CD4-positive, alpha-beta T cell (primary cell): Measurements from ENCODE around the gene ABHD17A. TPM values are rescaled to one million over a fixed set of nuclear protein-coding genes. Genes with fewer than 3 reads are reported as not detected.
"Not testable (repeated sequence)": the region's sequence is repeated elsewhere in the genome, so short reads cannot be mapped to it uniquely, and the experiment has no call there.

ENCODE experiments used
- ATAC-seq: fragments of 200-7000 bp; cut with Tn5 transposase; one replicate; pipeline ENCODE4 v1.10.0; 2022; ENCODE audit warnings: mild to moderate bottlenecking; ENCODE audit not compliant: poor library complexity
- CTCF ChIA-PET: fragments of 350-600 bp; sonication (Branson Sonifier 250); formaldehyde crosslinking; loops from one replicate; lab custom pipeline; 2021; ENCODE audit warnings: antibody characterized with exemption, inconsistent platforms; lab: Charles Lee
- POLR2A ChIA-PET: fragments of 350-600 bp; sonication (Branson Sonifier 250); formaldehyde crosslinking; loops from one replicate; lab custom pipeline; 2021; ENCODE audit warnings: antibody characterized with exemption, inconsistent platforms; lab: Charles Lee
- DNase-seq, 14 experiments: peaks; one replicate each; pipeline ENCODE4 v3.0.0-alpha.2; 2013 to 2020; ENCODE audit warnings: mixed read lengths in 2 of 14
- H3K27ac ChIP-seq, 2 donors: one replicate each; pipeline versions ENCODE4 v1.5.1 to v1.7.0; 2013; ENCODE audit warnings: low read length in 2 of 2, low read depth in 1 of 2, mild to moderate bottlenecking in 1 of 2
- H3K27me3 ChIP-seq, 2 experiments: 1 replicate in 1 of 2; 2 replicates in 1 of 2; pipeline versions ENCODE4 v1.6.1 to v1.7.0; 2013; ENCODE audit warnings: low read length in 2 of 2, control low read depth in 1 of 2, mild to moderate bottlenecking in 1 of 2, moderate library complexity in 1 of 2; ENCODE audit not compliant: insufficient read depth in 2 of 2, control insufficient read depth in 1 of 2
- H3K36me3 ChIP-seq: one replicate; pipeline ENCODE4 v1.6.1; 2013; ENCODE audit warnings: low read length, control low read depth; ENCODE audit not compliant: insufficient read depth
- H3K4me1 ChIP-seq: one replicate; pipeline ENCODE4 v1.6.1; 2013; ENCODE audit warnings: low read length, control low read depth; ENCODE audit not compliant: insufficient read depth
- H3K4me3 ChIP-seq: one replicate; pipeline ENCODE4 v1.5.1; 2013; ENCODE audit warnings: mild to moderate bottlenecking, low read length, moderate library complexity
- H3K9me3 ChIP-seq, 2 experiments: 1 replicate in 1 of 2; 2 replicates in 1 of 2; pipeline versions ENCODE4 v1.6.1 to v1.7.0; 2013; ENCODE audit warnings: low read length in 2 of 2, mild to moderate bottlenecking in 2 of 2, control low read depth in 1 of 2, moderate library complexity in 1 of 2; ENCODE audit not compliant: control insufficient read depth in 1 of 2, insufficient read depth in 1 of 2
- H3K27ac Mint-ChIP-seq: one replicate; pipeline ENCODE4 v1.8.0; 2020; ENCODE audit warnings: mixed read lengths
- H3K27me3 Mint-ChIP-seq: one replicate; pipeline ENCODE4 v1.8.0; 2021; ENCODE audit warnings: mixed read lengths
- H3K36me3 Mint-ChIP-seq: one replicate; pipeline ENCODE4 v1.8.0; 2021; ENCODE audit warnings: low read depth, mixed read lengths
- H3K4me1 Mint-ChIP-seq: one replicate; pipeline ENCODE4 v1.8.0; 2021; ENCODE audit warnings: low read depth, mixed read lengths
- H3K4me3 Mint-ChIP-seq: one replicate; pipeline ENCODE4 v1.8.0; 2020; ENCODE audit warnings: mild to moderate bottlenecking, mixed read lengths
- H3K9me3 Mint-ChIP-seq: one replicate; pipeline ENCODE4 v1.8.0; 2020; ENCODE audit warnings: mixed read lengths
- CTCF ChIP-seq: fragments of 200-600 bp; IDR thresholded peaks from one replicate; pipeline ENCODE4 v1.8.0; 2022; ENCODE audit warnings: antibody characterized with exemption, mild to moderate bottlenecking
- intact Hi-C, 2 experiments: fragments of 100-400 bp; cut with DNase I in 1 of 2; cut with micrococcal nuclease in 1 of 2; formaldehyde crosslinking; loops; one replicate each; pipeline versions ENCODE4 v1.15.1 to v1.9.0; 2023 to 2025; cut with DNase I, micrococcal nuclease
- total RNA-seq, 174 experiments: library from RNA in 2 of 174; stranded (reverse) in 2 of 174; gene quantifications; one replicate each; pipeline ENCODE4 v1.2.3 and lab custom pipeline; 2021 to 2026

Gene ABHD17A
- total RNA-seq, 2 experiments from 2014 or later, result 156 to 172 TPM

GRCh38 chr19:1875646-1876495, 9.4 kb downstream of the ABHD17A start:
- no peak for TF ChIP-seq CTCF
- Mint-ChIP-seq H3K27me3 (no peaks in the 10 kb centered on the region), H3K4me1 (peaks cover 20% of the 10 kb centered on the region), H3K27ac (peak overlapping the region; percentile 91), H3K4me3 (peak overlapping the region; percentile 91), H3K36me3 (peaks cover 31% of the 10 kb centered on the region), H3K9me3 (no peaks in the 10 kb centered on the region)
- Histone ChIP-seq H3K4me3 (peak overlapping the region; percentile 98), H3K27me3 (no peaks in the 10 kb centered on the region), H3K36me3 (peaks cover 34% of the 10 kb centered on the region), H3K9me3 (no peaks in the 10 kb centered on the region), H3K27ac (peak overlapping the region; percentile 90 to 93), H3K4me1 (peaks cover 47% of the 10 kb centered on the region)
- CTCF ChIA-PET, result interaction anchor here (1.5 to 2.7 kb wide), 4 partner anchors 11 to 27 kb away, joined by 3 to 23 read pairs (median 4); no protein-coding TSS in a partner anchor
- intact Hi-C loops, result loop anchor here (1.0 to 2.0 kb wide), 3 partner anchors 9 to 29 kb away; partner anchors contain the start of genes ABHD17A (in 1 of the 2), ADAT3 (in 1 of the 2) and SCAMP4 (in 1 of the 2)
- ATAC-seq, result peak; percentile 83
- POLR2A ChIA-PET, result interaction anchor here (0.7 to 3.4 kb wide), 18 partner anchors 8 to 209 kb away, joined by 3 to 41 read pairs (median 6); partner anchors contain the start of gene ABHD17A
- DNase-seq, result peak; percentile 74 to 95 (median 83)

DNA sequence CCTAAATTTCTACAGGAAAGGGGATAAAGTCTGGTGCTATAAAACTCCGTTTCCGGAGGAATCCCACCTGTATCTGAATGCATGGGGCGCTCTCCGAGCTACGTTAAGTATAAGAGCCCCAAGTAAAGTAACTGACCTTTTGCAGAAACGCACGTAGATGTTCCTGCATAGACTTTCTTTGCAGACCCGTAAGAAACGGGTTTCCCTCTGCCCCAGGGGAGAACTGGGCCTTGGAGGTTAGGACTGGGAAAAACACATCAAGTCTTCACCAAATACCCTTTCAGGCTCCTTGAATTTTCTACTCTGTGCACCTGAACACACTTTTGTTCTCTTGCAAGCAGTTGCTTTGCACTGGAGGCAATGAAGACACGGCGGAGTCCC, 10.0 kb downstream of the ABHD17A start:
- peak in 2 of 14 experiments; percentile 6 to 31 for DNase-seq
- peak overlapping the region; percentile 90 to 93 for H3K27ac ChIP-seq
- POLR2A ChIA-PET, result interaction anchor here (0.6 to 3.4 kb wide), 10 partner anchors 9 to 1102 kb away, joined by 3 to 41 read pairs (median 4); partner anchors contain the start of genes ADAT3, SCAMP4 and TLE6
- H3K36me3 Mint-ChIP-seq, result peaks cover 31% of the 10 kb centered on the region
- not testable (repeated sequence) for H3K9me3 Mint-ChIP-seq, ATAC-seq, H3K27me3 Mint-ChIP-seq, H3K27me3 ChIP-seq, H3K9me3 ChIP-seq
- peaks cover 41% of the 10 kb centered on the region for H3K4me1 ChIP-seq
- peak overlapping the region; percentile 98 for H3K4me3 ChIP-seq
- intact Hi-C loops, result loop anchor here (1.0 to 2.0 kb wide), 2 partner anchors 11 to 30 kb away; partner anchors contain the start of genes ADAT3 (in 1 of the 2) and SCAMP4 (in 1 of the 2)
- CTCF ChIA-PET, result interaction anchor here (1.0 to 2.7 kb wide), 3 partner anchors 11 to 55 kb away, joined by 3 to 23 read pairs (median 3); no protein-coding TSS in a partner anchor
- H3K4me3 Mint-ChIP-seq, result peak overlapping the region; percentile 91
- peaks cover 20% of the 10 kb centered on the region for H3K4me1 Mint-ChIP-seq
- peak overlapping the region; percentile 91 for H3K27ac Mint-ChIP-seq
- peaks cover 33% of the 10 kb centered on the region for H3K36me3 ChIP-seq

- Mint-ChIP-seq H3K27me3 (no peaks in the 10 kb centered on the region), H3K9me3 (no peaks in the 10 kb centered on the region), H3K36me3 (peaks cover 32% of the 10 kb centered on the region), H3K27ac (peak overlapping the region; percentile 91), H3K4me3 (peak overlapping the region; percentile 91), H3K4me1 (peaks cover 20% of the 10 kb centered on the region)
- Histone ChIP-seq H3K27me3 (no peaks in the 10 kb centered on the region), H3K4me1 (peaks cover 38% of the 10 kb centered on the region), H3K27ac (peak overlapping the region; percentile 2 to 93), H3K4me3 (peak overlapping the region; percentile 98), H3K36me3 (peaks cover 28% of the 10 kb centered on the region), H3K9me3 (no peaks in the 10 kb centered on the region)
- no peak for TF ChIP-seq CTCF
- DNase-seq (peak in 5 of 14 experiments; percentile 26 to 76 (median 68)), ATAC-seq (peak; percentile 58)
- intact Hi-C loops, result loop anchor here (1.0 to 2.0 kb wide), 3 partner anchors 8 to 30 kb away; partner anchors contain the start of genes ADAT3 (in 1 of the 2) and SCAMP4 (in 1 of the 2)
- CTCF ChIA-PET, result interaction anchor here (0.8 to 2.7 kb wide), 4 partner anchors 10 to 56 kb away, joined by 3 to 23 read pairs (median 3); partner anchors contain the start of genes ADAT3 and SCAMP4
- POLR2A ChIA-PET, result interaction anchor here (0.6 to 3.4 kb wide), 10 partner anchors 9 to 1103 kb away, joined by 3 to 41 read pairs (median 4); partner anchors contain the start of genes ADAT3, SCAMP4 and TLE6
Measured at GRCh38 chr19:1874554-1875185, 10.6 kb downstream of the ABHD17A start.
